Spleen (tissue), 11 donors: Measurements from ENCODE around the gene FRAS1. TPM values are rescaled to one million over a fixed set of nuclear protein-coding genes. Genes with fewer than 3 reads are reported as not detected.
"Not testable (repeated sequence)": the region's sequence is repeated elsewhere in the genome, so short reads cannot be mapped to it uniquely, and the experiment has no call there.

Experiments
- DNase-seq: peaks from one replicate; pipeline ENCODE4 v3.0.0-alpha.2; 2020
- H3K27ac ChIP-seq, 8 donors: fragments of 200-600 bp; sonication (generic) in 7 of 8; 1 replicate in 4 of 8; 2 replicates in 4 of 8; pipeline versions ENCODE4 v1.5.0 to v1.8.0; 2016 to 2021; ENCODE audit warnings: inconsistent platforms in 4 of 8, mild to moderate bottlenecking in 4 of 8, moderate library complexity in 1 of 8
- H3K27me3 ChIP-seq, 7 donors: fragments of 200-600 bp; sonication (generic) in 6 of 7; replicated peaks in 1 of 7; 1 replicate in 4 of 7; 2 replicates in 3 of 7; pipeline versions ENCODE4 v1.5.0 to v1.8.0; 2016 to 2021; ENCODE audit warnings: inconsistent platforms in 3 of 7, mild to moderate bottlenecking in 1 of 7
- H3K36me3 ChIP-seq, 6 donors: fragments of 200-600 bp; sonication (generic) in 5 of 6; 1 replicate in 4 of 6; 2 replicates in 2 of 6; pipeline versions ENCODE4 v1.5.0 to v1.8.0; 2016 to 2021; ENCODE audit warnings: inconsistent platforms in 2 of 6
- H3K4me1 ChIP-seq, 6 donors: fragments of 200-600 bp; sonication (generic) in 5 of 6; 1 replicate in 3 of 6; 2 replicates in 3 of 6; pipeline versions ENCODE4 v1.5.0 to v1.8.0; 2016 to 2021; ENCODE audit warnings: inconsistent platforms in 3 of 6
- H3K4me3 ChIP-seq, 8 donors: fragments of 200-600 bp; sonication (generic) in 7 of 8; 1 replicate in 4 of 8; 2 replicates in 4 of 8; pipeline versions ENCODE4 v1.5.0 to v1.8.0; 2016 to 2021; ENCODE audit warnings: inconsistent platforms in 4 of 8, mild to moderate bottlenecking in 4 of 8, moderate library complexity in 2 of 8
- H3K9me3 ChIP-seq, 8 donors: fragments of 200-600 bp; sonication (generic) in 7 of 8; 1 replicate in 4 of 8; 2 replicates in 4 of 8; pipeline versions ENCODE4 v1.5.0 to v1.8.0; 2016 to 2021; ENCODE audit warnings: inconsistent platforms in 4 of 8
- POLR2A ChIP-seq, 3 donors: fragments of 450-650 bp; IDR thresholded peaks; one replicate each; pipeline ENCODE4 v1.5.1; 2017; ENCODE audit warnings: antibody characterized with exemption in 3 of 3, mild to moderate bottlenecking in 1 of 3
- POLR2AphosphoS5 ChIP-seq, 3 donors: sonication (generic); formaldehyde crosslinking; IDR thresholded peaks; one replicate each; pipeline ENCODE4 v1.5.1; 2017; ENCODE audit warnings: antibody characterized with exemption in 3 of 3
- WGBS, 5 donors: extraction: QIAGEN DNeasy Blood & Tissue Kit in 3 of 5; methylation state at CpG; one replicate each; pipeline versions ENCODE4 v1.1.5 to v1.1.7; 2013 to 2018; 5-methylcytosine and 5-hydroxymethylcytosine counted together
- intact Hi-C: fragments of 100-400 bp; cut with DNase I; formaldehyde crosslinking; loops from one replicate; pipeline ENCODE4 v1.15.0; 2023; ENCODE audit warnings: low total_unique reads
- polyA plus RNA-seq, 3 donors: library from polyadenylated mRNA; stranded (reverse); fragments of 200-250 nt; gene quantifications; one replicate each; pipeline ENCODE4 v1.2.1, GENCODE V29; 2013
- total RNA-seq, 7 donors: library from RNA; depleted of rRNA in 3 of 7; stranded (reverse); fragments of >200 nt in 3 of 7; fragmentation: NEBNext Ultra II Directional in 4 of 7; extraction: Animal tissue kit (Norgen Biotek cat#: 25700) in 4 of 7; gene quantifications; one replicate each; pipeline versions ENCODE4 v1.1.0 to v1.2.1, GENCODE V29; 2016 to 2021
- TF ChIP-seq, protein P1 (sequence below), 11 experiments: fragments of 200-600 bp in 7 of 11; fragments of 450-650 bp in 4 of 11; sonication (generic) in 4 of 11; IDR thresholded peaks in 8 of 11; conservative IDR thresholded peaks in 3 of 11; 1 replicate in 7 of 11; 2 replicates in 4 of 11; pipeline versions ENCODE4 v1.4.0 to v1.8.0; 2016 to 2021; ENCODE audit warnings: antibody characterized with exemption in 11 of 11, inconsistent platforms in 4 of 11, mild to moderate bottlenecking in 1 of 11
- donor health status: healthy with polysubstance abuse.
- donor health status: DM: no; HTN: no; CAD: no; lungs with moderate emphysema.
- donor health status: DM: no; HTN: no; CAD: no.
- donor health status: Bipolar disorder and iron deficiency.
- donor health status: healthy.
- donor health status: DM: no; HTN: no; CAD: no.
- donor health status: DM: yes; HTN: yes; CAD: no.

Gene FRAS1
- total and polyA plus RNA-seq, 10 donors: 0.10 to 3.0 (median 1.3) TPM

DNA sequence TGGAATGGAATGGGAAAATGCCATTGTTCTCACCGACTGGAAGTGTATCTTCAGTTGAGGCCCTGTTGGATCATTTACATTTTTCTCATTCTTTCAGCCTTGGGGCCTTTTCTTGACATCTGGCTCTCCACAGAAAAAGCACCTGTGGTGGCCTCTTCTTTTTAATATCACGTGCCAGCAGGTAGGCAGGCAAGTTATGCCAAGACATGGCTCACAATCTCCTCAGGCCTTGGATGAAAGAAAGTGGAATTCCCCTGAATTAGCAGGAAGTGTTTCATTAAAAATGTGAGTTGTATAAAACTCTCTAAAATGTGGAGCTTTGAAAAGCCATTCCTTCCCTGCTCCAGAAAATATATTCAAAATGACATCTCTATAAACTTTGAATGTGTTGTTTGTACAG lies 122.1 kb downstream of the FRAS1 start:
- 57 to 73% (median 65%) methylated on average over 2 of the region's 2 CpGs for WGBS, 5 donors
- no peak for DNase-seq
- Histone ChIP-seq H3K27ac (no peak overlapping the region), H3K9me3 (no peaks in the 10 kb centered on the region), H3K4me3 (no peak overlapping the region), H3K36me3 (no peaks in the 10 kb centered on the region), H3K27me3 (no peaks in the 10 kb centered on the region), H3K4me1 (no peaks in the 10 kb centered on the region)
- intact Hi-C loops: no loop called here
- TF ChIP-seq, protein P1, sequence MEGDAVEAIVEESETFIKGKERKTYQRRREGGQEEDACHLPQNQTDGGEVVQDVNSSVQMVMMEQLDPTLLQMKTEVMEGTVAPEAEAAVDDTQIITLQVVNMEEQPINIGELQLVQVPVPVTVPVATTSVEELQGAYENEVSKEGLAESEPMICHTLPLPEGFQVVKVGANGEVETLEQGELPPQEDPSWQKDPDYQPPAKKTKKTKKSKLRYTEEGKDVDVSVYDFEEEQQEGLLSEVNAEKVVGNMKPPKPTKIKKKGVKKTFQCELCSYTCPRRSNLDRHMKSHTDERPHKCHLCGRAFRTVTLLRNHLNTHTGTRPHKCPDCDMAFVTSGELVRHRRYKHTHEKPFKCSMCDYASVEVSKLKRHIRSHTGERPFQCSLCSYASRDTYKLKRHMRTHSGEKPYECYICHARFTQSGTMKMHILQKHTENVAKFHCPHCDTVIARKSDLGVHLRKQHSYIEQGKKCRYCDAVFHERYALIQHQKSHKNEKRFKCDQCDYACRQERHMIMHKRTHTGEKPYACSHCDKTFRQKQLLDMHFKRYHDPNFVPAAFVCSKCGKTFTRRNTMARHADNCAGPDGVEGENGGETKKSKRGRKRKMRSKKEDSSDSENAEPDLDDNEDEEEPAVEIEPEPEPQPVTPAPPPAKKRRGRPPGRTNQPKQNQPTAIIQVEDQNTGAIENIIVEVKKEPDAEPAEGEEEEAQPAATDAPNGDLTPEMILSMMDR (IDR thresholded peaks at IDR 0.05 in 8 of 11, conservative IDR thresholded peaks at IDR 0.05 in 3 of 11): no peak
- TF ChIP-seq POLR2AphosphoS5 (IDR thresholded peaks at IDR 0.05) (no peak), POLR2A (IDR thresholded peaks at IDR 0.05) (no peak)

DNA sequence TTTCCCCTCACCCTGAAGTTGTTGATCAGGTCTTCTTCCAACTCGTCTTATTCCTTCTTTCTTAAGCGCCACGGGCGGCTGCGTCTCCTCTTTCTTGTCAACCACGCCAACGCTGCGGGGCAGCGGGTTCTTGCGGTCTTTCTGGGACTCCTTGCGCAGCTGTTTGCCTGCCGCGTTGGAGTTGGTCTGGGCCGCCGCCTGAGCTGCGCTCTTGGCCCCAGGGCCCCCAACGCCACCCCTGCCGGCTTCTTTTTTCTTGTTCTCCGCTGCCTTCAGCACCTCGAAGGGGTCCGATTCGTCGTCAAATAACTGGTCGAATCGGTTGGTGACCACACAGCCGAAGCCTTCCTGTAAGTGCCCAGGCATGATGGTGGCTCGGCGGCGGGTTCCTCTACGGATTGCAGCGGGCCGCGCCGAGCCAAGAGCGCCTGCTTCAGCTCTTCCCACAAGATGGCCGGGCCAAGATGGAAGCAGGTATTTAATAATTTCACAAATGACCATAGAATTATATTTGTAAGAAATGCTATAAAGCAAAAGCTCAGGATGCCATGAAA lies 124.6 kb downstream of the FRAS1 start:
- H3K9me3 ChIP-seq, H3K27me3 ChIP-seq, H3K4me3 ChIP-seq, H3K36me3 ChIP-seq, H3K4me1 ChIP-seq, intact Hi-C loops, H3K27ac ChIP-seq, DNase-seq: not testable (repeated sequence)
- 94 to 96% (median 96%) methylated on average over 36 of the region's 36 CpGs for WGBS, 5 donors

DNA sequence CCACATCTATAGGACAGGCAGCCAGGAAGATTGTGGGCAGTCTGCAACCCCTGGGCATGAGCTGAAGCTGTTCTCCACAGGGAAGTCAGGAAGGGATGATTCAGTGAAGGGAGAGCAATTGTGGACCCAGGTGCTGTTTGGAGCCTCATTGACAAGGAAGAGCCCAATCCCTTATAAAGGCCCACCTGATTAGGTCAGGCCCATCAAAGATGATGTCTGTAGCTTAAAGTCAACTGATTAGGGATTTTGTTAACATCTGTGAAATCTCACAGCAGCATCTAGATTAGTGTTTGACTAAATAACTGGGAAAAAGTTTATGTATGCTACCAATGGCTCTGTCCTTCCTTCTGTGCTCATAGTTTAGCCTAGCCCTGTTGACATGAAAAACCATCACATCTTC lies 127.5 kb downstream of the FRAS1 start:
- Histone ChIP-seq H3K9me3 (no peaks in the 10 kb centered on the region), H3K4me3 (no peak overlapping the region), H3K36me3 (no peaks in the 10 kb centered on the region), H3K27ac (no peak overlapping the region), H3K27me3 (no peaks in the 10 kb centered on the region), H3K4me1 (no peaks in the 10 kb centered on the region)
- TF ChIP-seq, protein P1 (IDR thresholded peaks at IDR 0.05 in 8 of 11, conservative IDR thresholded peaks at IDR 0.05 in 3 of 11): no peak
- TF ChIP-seq POLR2AphosphoS5 (IDR thresholded peaks at IDR 0.05) (no peak), POLR2A (IDR thresholded peaks at IDR 0.05) (no peak)
- no peak for DNase-seq
- intact Hi-C loops: no loop called here

DNA sequence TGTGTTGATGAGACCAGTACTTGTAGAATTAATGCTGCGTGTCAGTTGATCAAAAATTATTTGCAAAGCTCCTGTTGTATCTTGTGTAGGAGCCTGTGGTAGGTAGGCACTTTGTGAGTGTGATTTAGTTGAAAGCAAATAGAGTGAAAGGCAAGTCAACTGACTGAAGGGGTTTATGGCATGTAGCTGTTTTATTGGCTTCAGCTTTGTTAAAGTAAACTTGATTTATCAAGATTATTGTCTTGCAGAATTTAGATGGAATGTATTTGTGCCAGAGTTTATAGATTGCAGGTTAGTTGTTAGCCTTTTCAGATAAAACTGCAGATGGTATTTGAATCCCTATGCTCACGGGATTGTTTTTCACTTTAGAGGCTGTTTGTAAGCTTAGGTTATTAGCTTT lies 128.0 kb downstream of the FRAS1 start:
- TF ChIP-seq POLR2A (IDR thresholded peaks at IDR 0.05): no peak
- no peak for TF ChIP-seq POLR2AphosphoS5 (IDR thresholded peaks at IDR 0.05)
- TF ChIP-seq, protein P1 (IDR thresholded peaks at IDR 0.05 in 8 of 11, conservative IDR thresholded peaks at IDR 0.05 in 3 of 11): no peak
- H3K27ac ChIP-seq: no peak overlapping the region
- H3K4me3 ChIP-seq: no peak overlapping the region
- H3K4me1 ChIP-seq: no peaks in the 10 kb centered on the region
- H3K9me3 ChIP-seq: no peaks in the 10 kb centered on the region
- WGBS, 5 donors: 87 to 96% (median 90%) methylated on average over 2 of the region's 2 CpGs
- no peak for DNase-seq
- intact Hi-C loops: no loop called here
- no peaks in the 10 kb centered on the region for H3K36me3 ChIP-seq
- no peaks in the 10 kb centered on the region for H3K27me3 ChIP-seq
